MV-4-11 (cell line): ENCODE results near the gene EYS.
"Not testable (repeated sequence)": the region's sequence is repeated elsewhere in the genome, so short reads cannot be mapped to it uniquely, and the experiment has no call there.

ENCODE experiments used
- DNase-seq: peaks from one replicate; lab custom pipeline; 2025; lab: John Stamatoyannopoulos, UW

Gene EYS

DNA sequence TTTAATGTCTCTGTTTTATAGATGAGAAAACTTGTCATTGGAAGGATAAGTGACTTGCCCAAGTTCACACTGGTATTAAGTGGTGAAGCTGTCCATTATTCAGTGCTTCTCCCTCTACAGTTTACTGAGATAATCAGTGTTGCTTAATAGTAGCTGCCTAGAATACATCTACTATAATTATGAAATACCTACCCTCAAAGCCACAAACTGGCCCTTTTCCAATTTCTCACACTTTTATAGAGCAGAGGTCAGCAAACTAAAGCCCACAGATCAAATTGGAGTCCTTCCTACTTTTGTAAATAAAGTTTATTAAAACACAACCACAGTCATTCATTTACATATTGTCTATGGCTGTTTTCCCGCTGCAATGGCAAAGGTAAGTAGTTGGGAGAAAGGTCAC is 73.5 kb downstream of the EYS start:
- DNase-seq: peak; percentile 92

GRCh38 chr6:65631711-65632110 is 75.3 kb downstream of the EYS start:
- no peak for DNase-seq

GRCh38 chr6:65627434-65627999 is 79.5 kb downstream of the EYS start:
- not testable (repeated sequence) for DNase-seq

DNA sequence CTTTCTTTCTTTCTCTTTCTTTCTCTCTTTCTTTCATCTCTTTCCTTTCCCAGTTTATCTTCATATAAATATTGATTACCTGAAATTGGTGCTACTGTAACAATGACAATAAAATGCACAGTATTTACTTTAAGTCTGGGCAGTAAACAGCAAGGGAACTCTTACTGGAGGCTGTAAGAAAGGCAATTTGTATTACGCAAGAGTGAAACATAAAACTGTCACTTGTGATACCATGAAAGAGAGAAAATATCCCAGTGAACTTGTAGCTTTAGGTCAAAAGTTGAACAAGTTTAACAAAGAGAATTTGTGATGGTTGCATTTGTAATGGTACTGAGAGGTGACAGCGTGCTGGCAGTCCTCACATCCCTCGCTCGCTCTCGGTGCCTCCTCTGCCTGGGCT is 80.0 kb downstream of the EYS start:
- peak; percentile 81 for DNase-seq

DNA sequence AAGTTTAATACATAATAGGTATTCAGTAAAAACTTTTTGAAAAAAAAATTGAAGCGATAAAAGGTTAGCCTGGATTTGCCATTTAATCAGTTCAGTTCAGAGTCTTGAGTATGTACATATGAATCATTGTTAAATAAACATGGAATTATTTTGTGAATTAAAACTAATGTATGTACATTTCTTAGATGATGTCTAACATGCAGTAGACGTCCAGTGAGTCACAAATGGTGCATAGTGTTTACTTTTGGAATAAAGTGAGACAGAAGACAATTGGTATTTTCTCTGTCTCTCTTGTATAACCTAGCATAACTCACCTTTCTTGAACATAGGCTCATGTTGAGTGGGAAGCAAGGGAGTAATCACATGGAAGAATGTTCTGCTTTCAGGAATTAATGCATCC is 83.5 kb downstream of the EYS start:
- no peak for DNase-seq

GRCh38 chr6:65610746-65611145 is 96.3 kb downstream of the EYS start:
- DNase-seq: no peak

- no peak for DNase-seq
Measured at GRCh38 chr6:65595540-65595939, 111.5 kb downstream of the EYS start.

DNA sequence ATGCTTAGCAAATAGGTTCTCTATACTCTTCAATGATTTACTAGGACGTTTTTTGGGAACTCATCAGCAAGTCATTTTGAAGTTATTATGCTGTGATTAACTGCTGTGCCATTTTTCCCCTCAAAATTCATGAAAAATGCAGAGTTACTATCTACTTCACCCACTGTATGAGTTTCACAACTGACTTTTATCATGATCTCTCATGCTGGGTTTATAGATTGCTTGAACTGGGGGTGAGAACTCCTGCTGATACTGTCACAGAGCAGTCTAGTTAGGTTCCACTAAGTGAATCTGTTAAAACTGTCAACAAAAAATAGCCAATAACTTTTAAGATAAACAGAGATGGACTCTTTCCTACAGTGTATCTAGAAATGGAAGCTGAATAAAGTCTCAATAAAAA is 136.7 kb downstream of the EYS start:
- no peak for DNase-seq

DNA sequence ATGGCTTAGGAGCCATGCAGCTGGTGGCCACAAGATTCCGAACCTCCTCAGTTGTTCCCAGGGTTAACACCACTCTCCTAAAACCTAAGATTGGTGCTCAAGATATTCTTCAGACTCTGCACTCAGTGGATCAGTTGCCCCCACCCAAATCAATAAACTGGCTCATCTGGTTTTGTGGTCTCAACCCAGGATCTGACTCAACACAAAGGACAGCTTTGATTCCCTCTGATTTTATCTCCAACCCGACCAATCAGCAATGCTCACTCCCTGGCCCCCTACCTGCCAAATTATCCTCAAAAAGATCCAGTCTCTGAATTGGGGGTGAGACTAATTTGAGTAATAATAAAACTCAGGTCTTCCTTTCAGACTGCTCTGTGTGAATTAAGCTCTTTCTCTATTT is 137.5 kb downstream of the EYS start:
- no peak for DNase-seq

GRCh38 chr6:65569056-65569455 is 138.0 kb downstream of the EYS start:
- DNase-seq: not testable (repeated sequence)

DNA sequence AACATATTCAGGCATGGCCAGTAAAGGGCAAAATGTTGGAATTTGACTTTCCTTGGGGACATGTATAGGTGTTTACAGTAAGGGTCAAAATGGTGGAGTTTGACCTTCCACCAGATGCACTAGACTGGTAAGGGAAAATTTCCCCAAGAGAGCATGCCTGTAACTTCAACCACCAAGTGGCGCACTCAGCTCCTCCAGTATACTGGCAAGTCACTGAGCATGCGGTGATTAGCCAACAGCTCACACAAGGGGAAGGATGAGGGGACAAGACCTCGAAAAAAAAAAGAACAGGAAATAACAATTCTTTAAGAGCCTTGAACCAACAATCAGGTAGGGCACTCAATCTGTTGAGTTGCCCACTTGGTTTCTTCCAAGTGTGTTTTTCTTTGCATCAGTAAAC is 140.9 kb downstream of the EYS start:
- peak; percentile 45 for DNase-seq

GRCh38 chr6:65558071-65558470 is 149.0 kb downstream of the EYS start:
- no peak for DNase-seq

- DNase-seq: no peak
Measured at GRCh38 chr6:65557224-65557623, 149.8 kb downstream of the EYS start.

DNA sequence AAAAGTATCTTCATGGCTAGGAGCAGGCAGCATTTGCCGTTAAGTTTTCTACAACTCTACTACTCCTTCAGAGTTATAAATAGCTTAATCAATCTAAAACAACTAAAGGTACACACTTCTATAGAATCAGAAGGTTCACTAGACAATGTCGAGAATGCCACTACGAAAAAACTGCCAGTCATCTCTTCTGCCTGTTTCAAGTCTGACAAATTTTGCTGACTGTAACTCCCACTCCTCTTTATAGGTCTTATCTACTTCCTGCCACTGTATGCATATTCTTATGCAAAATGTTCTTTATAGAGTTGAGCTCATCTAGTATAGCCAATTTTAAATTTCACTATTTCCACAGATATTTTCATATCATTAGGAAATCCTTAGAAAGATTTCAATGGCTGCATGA is 160.1 kb downstream of the EYS start:
- no peak for DNase-seq

DNA sequence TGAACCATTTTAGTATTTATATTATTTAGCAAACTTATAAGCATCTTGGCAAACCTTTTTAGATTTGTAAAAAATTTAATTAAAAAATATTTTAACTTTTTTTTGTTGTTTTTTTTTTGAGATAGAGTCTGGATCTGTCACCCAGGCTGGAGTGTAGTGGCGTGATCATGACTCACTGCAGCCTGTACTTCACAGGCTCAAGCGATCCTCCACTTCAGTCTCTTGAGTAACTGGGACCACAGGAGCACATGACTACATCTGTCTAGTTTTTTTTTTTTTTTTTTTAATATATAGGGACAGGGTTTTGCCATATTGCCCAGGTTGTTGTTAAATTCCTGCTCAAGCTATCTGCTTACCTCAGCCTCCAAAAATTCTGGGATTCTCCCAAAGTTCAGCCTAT is 161.1 kb downstream of the EYS start:
- DNase-seq: peak; percentile 78

DNA sequence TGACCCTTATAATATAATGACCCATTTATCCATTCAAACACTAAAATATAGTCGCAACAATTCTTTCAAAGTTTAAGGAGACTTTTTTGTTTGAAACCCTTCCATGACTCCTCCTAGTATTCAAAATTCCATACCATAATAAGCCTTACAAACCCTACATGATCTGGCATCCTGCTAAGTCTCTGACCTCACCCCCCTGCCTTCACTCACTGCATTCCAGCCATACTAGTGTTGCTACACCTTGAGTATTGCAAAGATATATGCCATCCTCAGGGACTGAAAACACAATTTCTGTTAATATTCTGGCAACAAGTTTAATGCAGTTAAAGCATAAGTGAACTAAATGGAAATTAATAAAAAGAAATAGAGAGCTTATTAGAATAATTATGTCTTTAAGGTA is 168.4 kb downstream of the EYS start:
- DNase-seq: no peak

DNA sequence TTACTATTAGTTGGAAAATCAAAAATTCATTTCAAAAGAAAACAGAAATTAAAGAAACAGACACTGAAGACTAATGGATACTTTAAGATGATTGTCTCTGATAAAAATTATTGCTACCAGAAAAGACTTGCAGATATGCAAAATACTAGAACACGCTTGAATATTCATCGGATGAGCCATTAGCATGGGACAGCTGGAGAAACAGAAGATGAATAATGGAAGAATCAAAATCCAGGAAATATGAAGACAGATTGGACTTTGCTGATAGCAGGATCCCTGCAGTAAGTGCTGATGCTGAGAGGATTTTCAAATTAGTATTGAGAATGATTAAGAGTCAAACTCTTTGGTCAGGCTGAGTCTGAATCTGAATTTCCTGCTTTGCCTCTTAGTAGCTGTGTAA is 169.4 kb downstream of the EYS start:
- no peak for DNase-seq

- DNase-seq: no peak
Measured at GRCh38 chr6:65531533-65531932, 175.5 kb downstream of the EYS start.

DNA sequence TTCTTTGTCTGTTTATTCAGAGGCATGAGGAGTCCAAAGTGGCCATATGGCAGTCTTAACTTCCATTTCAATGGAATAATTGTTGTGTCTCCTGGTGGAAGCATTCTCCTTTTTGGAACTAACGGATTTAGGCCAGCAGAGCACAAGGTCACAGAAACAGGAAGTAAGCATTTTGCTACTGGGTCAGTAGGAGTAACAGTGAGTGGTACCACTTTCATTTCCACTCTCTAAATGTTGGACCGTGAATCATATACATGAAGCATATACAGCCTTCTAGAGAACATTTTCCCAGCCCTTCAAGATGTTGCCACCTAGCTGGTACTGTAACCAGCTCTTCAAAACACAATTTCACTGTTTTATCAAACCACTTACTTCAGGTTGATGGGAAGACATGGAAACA is 182.8 kb downstream of the EYS start:
- DNase-seq: peak; percentile 86

- no peak for DNase-seq
Measured at GRCh38 chr6:65505736-65506135, 201.3 kb downstream of the EYS start.

- DNase-seq: no peak
Measured at GRCh38 chr6:65501045-65501444, 206.0 kb downstream of the EYS start.

DNA sequence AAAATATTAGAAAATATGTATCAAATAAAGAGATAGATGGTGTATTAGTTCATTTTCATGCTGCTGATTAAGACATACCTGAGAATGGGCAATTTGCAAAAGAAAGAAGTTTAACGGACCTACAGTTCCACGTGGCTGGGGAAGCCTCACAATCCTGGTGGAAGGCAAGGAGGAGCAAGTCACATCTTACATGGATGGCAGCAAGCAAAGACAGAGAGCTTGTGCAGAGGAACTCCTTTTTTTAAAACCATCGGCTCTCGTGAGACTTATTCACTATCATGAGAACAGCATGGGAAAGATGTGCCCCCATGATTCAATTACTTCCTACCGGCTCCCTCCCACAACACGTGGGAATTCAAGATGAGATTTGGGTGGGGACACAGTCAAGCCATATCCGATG is 223.4 kb downstream of the EYS start:
- DNase-seq: not testable (repeated sequence)

- no peak for DNase-seq
Measured at GRCh38 chr6:65469650-65470049, 237.4 kb downstream of the EYS start.

GRCh38 chr6:65468307-65468706 is 238.7 kb downstream of the EYS start:
- DNase-seq: no peak

DNA sequence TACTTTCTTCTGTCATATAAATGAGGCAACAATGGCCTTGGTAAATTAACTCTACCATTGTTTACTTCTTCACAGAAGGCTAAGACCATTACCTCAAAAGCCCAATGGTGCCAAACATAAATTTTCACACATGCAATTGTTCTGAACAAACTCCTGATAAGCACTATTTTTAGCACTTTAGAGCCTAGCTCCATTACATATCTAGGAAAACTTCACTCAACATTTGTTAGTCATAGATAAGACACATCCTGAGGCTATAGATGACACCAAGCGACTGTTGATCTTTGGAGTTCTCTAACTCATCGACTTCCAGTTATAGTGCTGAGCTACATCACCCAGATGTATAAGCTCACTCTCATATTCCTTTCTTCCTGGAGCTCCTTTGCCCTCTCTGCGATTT is 245.9 kb downstream of the EYS start:
- no peak for DNase-seq
